ENCODE data around the gene DHX16. TPM values are rescaled to one million over a fixed set of nuclear protein-coding genes. Genes with fewer than 3 reads are reported as not detected.

The DHX16 gene
- total and polyA plus RNA-seq, 9 of the 15 experiments (the other 6 are each of a cell fraction or from before 2014, with no cell fraction given): 14.6 to 66.1 (median 47.5) TPM

- TF ChIP-seq ZNF592 (IDR thresholded peaks at IDR 0.05): no peak
- TF ChIP-seq MLX (CRISPR knock-in tag; conservative IDR thresholded peaks at IDR 0.05): peak in 1 of 2 experiments; percentile 79; a peak in 1 of 4 replicates
- TF ChIP-seq, protein P1, sequence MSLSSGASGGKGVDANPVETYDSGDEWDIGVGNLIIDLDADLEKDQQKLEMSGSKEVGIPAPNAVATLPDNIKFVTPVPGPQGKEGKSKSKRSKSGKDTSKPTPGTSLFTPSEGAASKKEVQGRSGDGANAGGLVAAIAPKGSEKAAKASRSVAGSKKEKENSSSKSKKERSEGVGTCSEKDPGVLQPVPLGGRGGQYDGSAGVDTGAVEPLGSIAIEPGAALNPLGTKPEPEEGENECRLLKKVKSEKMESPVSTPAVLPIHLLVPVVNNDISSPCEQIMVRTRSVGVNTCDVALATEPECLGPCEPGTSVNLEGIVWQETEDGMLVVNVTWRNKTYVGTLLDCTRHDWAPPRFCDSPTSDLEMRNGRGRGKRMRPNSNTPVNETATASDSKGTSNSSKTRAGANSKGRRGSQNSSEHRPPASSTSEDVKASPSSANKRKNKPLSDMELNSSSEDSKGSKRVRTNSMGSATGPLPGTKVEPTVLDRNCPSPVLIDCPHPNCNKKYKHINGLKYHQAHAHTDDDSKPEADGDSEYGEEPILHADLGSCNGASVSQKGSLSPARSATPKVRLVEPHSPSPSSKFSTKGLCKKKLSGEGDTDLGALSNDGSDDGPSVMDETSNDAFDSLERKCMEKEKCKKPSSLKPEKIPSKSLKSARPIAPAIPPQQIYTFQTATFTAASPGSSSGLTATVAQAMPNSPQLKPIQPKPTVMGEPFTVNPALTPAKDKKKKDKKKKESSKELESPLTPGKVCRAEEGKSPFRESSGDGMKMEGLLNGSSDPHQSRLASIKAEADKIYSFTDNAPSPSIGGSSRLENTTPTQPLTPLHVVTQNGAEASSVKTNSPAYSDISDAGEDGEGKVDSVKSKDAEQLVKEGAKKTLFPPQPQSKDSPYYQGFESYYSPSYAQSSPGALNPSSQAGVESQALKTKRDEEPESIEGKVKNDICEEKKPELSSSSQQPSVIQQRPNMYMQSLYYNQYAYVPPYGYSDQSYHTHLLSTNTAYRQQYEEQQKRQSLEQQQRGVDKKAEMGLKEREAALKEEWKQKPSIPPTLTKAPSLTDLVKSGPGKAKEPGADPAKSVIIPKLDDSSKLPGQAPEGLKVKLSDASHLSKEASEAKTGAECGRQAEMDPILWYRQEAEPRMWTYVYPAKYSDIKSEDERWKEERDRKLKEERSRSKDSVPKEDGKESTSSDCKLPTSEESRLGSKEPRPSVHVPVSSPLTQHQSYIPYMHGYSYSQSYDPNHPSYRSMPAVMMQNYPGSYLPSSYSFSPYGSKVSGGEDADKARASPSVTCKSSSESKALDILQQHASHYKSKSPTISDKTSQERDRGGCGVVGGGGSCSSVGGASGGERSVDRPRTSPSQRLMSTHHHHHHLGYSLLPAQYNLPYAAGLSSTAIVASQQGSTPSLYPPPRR (CRISPR knock-in tag; IDR thresholded peaks at IDR 0.05; ENCODE audit: borderline replicate concordance): peak; percentile 87; the same call in 1 of the 2 replicates
- TF ChIP-seq ESRRA (IDR thresholded peaks at IDR 0.05; ENCODE audit: borderline replicate concordance, low read depth): peak; percentile 38
- no peak for TF ChIP-seq MEF2A (IDR thresholded peaks at IDR 0.05; ENCODE audit: control insufficient read depth, low read depth, low read length)
- no peak for TF ChIP-seq ZNF444 (CRISPR knock-in tag; IDR thresholded peaks at IDR 0.05)
- TF ChIP-seq SP1 (CRISPR knock-in tag; IDR thresholded peaks at IDR 0.05): peak; percentile 90
These were observed at the start of gene DHX16 (continued) for GRCh38 chr6:30672445-30673253.

Measured in K562 (cell line).